CD4-positive, alpha-beta T cell treated with Interleukin-6 for 4 hours (primary cell): Measurements from ENCODE around the gene SAMD8.
"Not testable (repeated sequence)": the region's sequence is repeated elsewhere in the genome, so short reads cannot be mapped to it uniquely, and the experiment has no call there.

Experiments
- DNase-seq: peaks from one replicate; pipeline ENCODE4 v3.0.0-alpha.2; 2020; ENCODE audit warnings: mixed read lengths

Gene SAMD8

DNA sequence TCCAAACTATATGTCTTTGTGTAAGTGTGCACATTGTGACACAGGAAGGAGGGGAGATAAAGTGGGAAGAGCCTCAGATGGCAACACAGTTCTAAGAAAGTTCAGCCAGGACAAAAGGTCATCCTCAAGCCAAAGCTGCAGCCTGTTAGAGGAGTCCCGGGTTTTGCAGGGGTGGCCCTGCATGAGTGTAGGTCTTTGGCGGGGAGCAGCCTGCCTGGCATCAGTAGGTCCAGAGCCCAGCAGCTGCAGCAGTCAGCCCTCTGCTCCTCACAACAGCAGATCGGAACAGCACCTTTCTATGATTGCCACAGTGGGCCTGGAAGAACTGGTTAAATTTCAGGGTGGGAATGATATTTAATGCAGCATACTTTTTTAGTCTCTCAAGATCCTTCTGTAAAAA, 85.6 kb downstream of the SAMD8 start:
- DNase-seq, result no peak

DNA sequence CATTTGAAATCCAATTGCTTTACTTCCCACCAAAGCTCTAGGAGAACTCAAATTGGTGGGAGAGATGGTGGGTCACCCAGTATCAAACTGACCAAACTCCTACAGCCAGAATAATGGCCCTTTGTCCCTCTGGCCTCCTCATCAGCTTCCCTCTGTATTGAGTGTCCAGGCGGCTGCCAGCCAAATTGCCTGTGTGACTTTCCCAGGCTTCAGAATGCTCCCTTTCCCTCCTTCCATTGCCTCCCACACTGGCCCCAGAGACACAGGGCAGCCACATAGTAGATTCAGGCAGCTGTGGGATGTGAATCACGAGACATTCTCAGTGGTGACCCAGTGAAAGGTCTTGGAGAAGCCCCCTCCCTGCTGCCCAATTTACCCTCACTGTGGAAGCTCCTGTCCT, 86.5 kb downstream of the SAMD8 start:
- DNase-seq, result no peak

GRCh38 chr10:75199949-75200348, 88.5 kb downstream of the SAMD8 start:
- not testable (repeated sequence) for DNase-seq

- DNase-seq, result no peak
Observed at GRCh38 chr10:75201793-75202307, 90.4 kb downstream of the SAMD8 start.

GRCh38 chr10:75202321-75203045, 91.0 kb downstream of the SAMD8 start:
- no peak for DNase-seq

DNA sequence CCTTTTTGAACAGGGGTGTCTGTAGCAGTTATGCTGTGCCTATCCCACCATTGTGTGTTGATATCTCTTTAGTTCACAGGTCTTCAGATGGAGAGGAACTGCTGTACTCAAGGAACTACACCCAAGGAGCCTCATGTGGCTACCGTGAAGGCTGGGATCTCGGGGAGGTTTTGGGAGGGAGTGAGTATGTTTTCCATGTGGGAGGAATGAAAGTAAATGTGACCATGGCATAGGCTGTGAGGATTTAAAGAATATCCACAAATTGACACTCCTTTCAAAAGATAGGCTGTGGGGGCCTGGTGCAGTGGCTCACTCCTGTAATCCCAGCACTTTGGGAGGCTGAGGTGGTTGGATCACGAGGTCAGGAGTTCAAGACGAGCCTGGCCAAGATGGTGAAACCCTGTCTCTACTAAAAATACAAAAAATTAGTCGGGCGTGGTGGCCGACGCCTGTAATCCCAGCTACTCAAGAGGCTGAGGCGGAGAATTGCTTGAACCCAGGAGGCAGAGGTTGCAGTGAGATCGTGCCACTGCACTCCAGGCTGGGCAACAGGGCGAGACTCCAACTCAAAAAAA, 91.7 kb downstream of the SAMD8 start:
- DNase-seq, result not testable (repeated sequence)

DNA sequence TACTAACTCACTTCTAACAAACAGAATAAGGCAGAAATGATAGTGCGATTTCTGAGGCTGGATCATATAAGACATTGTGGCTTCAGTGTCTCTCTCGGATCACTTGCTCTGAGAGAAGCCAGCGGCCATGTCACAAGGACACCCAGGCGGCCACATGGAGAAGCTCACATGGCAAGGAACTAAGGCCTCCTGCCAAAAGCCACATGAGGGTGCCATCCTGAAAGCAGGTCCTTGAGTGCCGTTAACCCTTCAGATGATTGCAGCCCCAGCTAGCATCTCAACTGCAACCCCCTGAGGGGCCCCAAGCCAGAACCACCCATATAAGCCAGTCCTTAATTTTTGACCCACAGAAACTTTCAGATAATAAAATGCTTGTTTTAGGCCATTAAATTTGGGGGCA, 92.3 kb downstream of the SAMD8 start:
- DNase-seq, result no peak

DNA sequence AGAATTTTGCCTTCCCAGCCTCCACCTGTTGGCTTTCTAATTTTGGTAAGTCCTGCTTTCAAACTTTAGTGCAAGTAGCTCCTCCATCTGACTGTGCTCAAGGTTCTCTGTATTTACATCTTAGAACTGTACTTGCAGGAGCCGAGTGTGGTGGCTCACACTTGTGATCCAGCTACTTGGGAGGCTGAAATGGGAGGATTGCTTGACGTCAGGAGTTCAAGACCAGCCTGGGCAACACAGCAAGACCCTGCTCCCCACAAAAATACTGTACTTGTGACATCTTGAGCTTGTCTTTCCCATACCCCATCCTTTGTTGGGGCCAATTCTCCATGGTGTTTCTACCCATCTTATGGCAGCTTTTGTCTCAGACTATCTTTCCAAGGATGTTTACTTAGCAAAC, 94.5 kb downstream of the SAMD8 start:
- no peak for DNase-seq

DNA sequence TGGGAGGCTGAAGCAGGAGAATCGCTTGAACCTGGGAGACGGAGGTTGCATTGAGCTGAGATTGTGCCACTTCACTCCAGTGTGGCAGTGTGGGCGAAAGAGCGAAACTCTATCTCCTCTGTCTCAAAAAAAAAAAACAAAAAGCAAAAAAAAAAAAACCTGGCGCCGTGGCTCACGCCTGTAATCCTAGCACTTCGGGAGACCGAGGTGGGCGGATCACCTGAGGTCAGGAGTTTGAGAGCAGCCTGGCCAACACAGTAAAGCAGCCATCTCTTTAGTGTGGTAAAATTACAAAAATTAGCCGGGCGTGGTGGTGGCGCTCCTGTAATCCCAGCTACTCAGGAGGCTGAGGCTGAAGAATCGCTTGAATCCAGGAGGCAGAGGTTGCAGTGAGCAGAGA, 95.2 kb downstream of the SAMD8 start:
- not testable (repeated sequence) for DNase-seq

DNA sequence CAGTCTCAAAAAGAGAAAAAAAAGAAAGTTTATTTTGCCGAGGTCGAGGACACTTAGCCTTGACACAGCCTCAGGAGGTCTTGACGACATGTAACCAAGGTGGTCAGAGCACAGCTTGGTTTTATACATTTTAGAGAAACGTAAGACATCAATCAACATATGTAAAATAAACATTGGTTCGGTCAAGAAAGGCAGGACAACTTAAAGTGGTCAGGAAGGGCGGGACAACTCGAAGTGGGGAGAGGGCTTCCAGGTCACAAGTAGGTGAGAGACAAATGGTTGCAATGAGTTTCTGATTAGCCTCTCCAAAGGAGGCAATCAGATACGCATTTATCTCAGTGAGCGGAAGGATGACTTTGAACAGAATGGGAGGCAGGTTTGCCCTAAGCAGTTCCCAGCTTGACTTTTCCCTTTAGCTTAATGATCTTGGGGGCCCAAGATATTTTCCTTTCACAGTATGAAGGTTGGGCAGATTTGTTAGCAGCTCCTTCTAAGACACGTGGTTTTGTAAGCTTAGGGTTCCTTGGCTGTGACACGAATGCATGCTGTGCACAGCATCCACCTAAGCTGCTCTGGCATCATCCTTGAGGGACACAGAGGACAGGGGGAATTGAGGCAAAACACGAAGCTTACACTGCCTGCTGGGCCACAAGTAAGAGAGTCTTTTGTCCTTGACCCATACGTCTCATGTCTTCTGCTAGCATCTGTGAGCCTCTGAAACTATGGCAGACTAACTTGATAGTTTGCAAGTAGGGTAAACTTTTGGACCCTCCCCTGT, 95.8 kb downstream of the SAMD8 start:
- DNase-seq, result no peak

- no peak for DNase-seq
Observed at GRCh38 chr10:75207857-75208144, 96.3 kb downstream of the SAMD8 start.

GRCh38 chr10:75208181-75208580, 96.7 kb downstream of the SAMD8 start:
- DNase-seq, result no peak

- DNase-seq, result no peak
Observed at GRCh38 chr10:75209086-75209920, 97.8 kb downstream of the SAMD8 start.

DNA sequence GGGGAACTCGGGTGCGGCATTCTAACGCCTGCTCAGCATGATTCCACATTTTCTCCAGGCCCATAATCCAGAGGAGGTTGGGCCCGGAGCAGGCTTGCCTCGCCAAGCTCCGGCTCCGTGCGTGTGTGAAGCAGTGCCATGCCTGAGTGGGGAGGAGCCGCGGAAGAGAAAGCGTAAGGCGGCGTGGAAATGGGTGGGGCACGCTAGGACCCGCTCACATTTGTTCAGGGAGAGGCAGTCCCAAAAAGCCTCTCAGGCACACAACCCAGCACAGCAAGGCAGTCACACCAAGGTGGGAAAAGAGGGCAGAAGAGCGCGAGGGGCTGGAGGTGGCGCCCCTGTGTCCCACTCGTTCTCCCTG, 98.4 kb downstream of the SAMD8 start:
- DNase-seq, result peak; percentile 87

DNA sequence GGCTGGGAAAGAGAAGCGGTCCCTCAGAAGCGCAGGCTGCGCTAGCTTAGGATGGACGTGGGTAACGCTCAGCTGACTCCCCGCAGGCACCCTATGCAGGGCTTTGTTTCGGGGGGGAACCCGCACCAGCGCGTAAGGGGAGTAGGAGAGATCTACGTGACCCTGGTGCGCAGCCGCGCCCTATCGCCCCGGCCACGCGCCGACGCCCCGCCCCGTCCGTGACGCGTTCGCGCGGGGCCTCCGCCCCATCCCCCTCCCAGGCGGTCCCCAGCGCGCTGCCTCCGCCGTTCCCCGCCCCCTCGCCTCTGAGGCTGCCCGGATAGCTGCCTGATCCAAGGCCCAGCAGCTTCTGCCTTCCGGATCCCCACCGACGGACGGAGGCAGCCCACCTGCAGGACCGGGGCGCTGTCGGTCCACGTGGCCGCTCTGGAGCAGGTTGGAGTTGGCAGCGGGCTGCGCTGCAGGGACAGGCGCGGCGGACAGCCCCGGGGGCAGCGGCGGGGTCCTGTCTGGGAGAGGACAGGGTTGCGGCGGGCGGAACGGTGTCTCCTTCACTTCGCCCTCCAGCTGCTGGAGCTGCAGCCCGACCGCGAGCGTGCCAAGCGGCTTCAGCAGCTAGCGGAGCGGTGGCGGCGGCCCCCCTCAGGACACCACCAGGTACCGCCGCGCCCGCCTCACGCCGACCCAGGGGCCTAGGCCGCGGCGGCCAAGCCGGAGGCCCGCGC, 99.0 kb downstream of the SAMD8 start, which contains the start of gene VDAC2:
TSS of gene VDAC2 (plus strand) at position 515 of the 725 bp plus-strand sequence. CDS start 363 bp downstream, outside the sequence.
- DNase-seq, result peak; percentile 93

GRCh38 chr10:75211007-75211691, 99.7 kb downstream of the SAMD8 start:
- DNase-seq, result no peak

DNA sequence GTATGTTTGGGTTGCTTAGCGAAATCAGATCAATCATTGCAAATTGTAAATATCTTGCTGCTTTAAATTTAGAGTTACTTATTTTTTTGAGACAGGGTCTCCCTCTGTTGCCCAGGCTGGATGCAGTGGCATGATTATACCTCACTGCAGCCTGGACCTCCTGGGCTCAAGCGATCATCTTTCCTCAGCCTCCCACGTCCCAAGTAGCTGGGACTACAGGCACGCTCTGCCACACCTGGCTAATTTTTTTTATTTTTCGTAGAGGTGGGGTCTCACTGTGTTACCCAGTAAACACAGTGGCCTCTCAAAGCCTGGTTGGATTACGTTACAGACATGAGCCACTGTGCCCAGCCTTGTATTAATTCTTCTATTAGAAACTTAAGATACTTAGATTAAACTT, 100.9 kb downstream of the SAMD8 start:
- no peak for DNase-seq

- no peak for DNase-seq
Observed at GRCh38 chr10:75220274-75220673, 108.8 kb downstream of the SAMD8 start.

DNA sequence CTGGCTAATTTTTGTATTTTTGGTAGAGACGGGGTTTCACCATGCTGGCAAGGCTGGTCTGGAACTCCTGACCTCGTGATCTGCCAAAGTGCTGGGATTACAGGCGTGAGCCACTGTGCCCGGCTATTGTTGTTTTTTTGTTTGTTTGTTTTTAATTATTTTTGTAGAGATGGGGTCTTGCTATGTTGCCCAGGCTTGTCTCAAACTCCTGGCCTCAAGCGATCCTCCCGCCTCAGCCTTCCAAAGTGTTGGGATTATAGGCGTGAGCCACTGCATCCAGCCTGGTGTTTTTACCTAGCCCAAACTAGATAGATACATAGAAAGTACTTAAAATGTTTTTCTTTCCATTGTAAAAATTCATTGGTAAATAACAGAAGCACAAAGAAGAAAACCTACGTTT, 110.0 kb downstream of the SAMD8 start:
- DNase-seq, result not testable (repeated sequence)

GRCh38 chr10:75223507-75223906, 112.1 kb downstream of the SAMD8 start:
- no peak for DNase-seq

DNA sequence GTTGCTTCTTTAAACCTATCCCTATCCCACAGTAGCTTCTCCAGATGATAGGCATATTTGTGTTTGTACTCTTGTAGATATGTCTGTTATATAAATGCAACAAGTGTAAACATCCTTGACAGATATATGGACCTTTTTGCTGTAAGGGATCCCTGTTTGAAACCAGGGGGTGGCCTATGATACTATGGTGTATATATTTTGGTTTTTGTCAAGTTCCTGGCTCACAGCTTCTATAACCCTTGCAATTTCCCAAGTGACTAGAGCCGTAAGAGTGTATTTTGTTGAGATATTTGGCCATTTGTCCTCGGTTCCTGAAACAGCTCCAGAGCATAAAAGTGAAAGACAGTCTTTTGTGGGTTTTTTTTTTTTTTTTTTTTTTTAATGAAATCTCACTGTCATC, 114.6 kb downstream of the SAMD8 start:
- no peak for DNase-seq

DNA sequence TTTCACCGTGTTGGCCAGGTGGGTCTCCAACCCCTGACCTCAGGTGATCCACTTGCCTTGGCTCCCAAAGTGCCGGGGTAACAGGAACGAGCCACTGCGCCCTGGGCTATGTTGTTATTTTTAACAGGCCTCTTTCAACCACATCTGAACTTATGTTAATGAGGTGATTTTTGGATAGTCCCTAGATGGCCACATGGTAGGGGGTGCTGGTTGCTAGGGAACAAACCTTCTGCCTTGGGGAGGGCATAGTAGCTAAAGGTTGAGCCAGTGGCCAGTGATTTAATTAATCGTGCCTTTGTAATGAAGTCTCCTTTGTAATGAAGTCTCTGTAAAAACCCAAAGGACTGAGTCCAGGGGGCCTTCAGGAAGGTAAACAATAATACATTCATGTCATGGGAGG, 115.2 kb downstream of the SAMD8 start:
- no peak for DNase-seq
